Prostate gland (tissue), 2 donors: Measurements from ENCODE around the gene LYSMD2. TPM values are rescaled to one million over a fixed set of nuclear protein-coding genes. Genes with fewer than 3 reads are reported as not detected.

ENCODE experiments used
- DNase-seq: peaks from one replicate; pipeline ENCODE4 v3.0.0-alpha.2; 2019; ENCODE audit warnings: low spot score
- H3K27ac ChIP-seq, 2 donors: fragments of 200-600 bp; sonication (generic); 2 replicates each; pipeline ENCODE4 v1.5.1; 2017 to 2019
- H3K27me3 ChIP-seq: fragments of 200-600 bp; sonication (generic); replicated peaks from 2 replicates; pipeline ENCODE4 v1.5.1; 2019; ENCODE audit not compliant: insufficient read depth
- H3K36me3 ChIP-seq, 2 donors: fragments of 200-600 bp; sonication (generic); 1 replicate in 1 of 2; 2 replicates in 1 of 2; pipeline versions ENCODE4 v1.5.1 to v1.8.1; 2017 to 2019
- H3K4me1 ChIP-seq: fragments of 200-600 bp; sonication (generic); replicated peaks from 2 replicates; pipeline ENCODE4 v1.5.1; 2019
- H3K4me3 ChIP-seq, 2 donors: fragments of 200-600 bp; sonication (generic); 2 replicates each; pipeline ENCODE4 v1.5.1; 2017 to 2019
- H3K9me3 ChIP-seq: fragments of 200-600 bp; sonication (generic); 2 replicates; pipeline ENCODE4 v1.5.1; 2017
- CTCF ChIP-seq, 4 experiments: fragments of 200-600 bp in 2 of 4; fragments of 450-650 bp in 2 of 4; sonication (generic) in 2 of 4; IDR thresholded peaks; 1 replicate in 3 of 4; 2 replicates in 1 of 4; pipeline ENCODE4 v1.5.1; 2016 to 2019; ENCODE audit warnings: antibody characterized with exemption in 4 of 4, mild to moderate bottlenecking in 2 of 4, moderate library complexity in 2 of 4
- POLR2A ChIP-seq: fragments of 450-650 bp; IDR thresholded peaks from one replicate; pipeline ENCODE4 v1.6.1; 2016; ENCODE audit warnings: antibody characterized with exemption, mild to moderate bottlenecking
- POLR2AphosphoS5 ChIP-seq: sonication (generic); formaldehyde crosslinking; IDR thresholded peaks from one replicate; pipeline ENCODE4 v1.6.1; 2017; ENCODE audit warnings: antibody characterized with exemption
- WGBS: methylation state at CpG from one replicate; pipeline ENCODE4 v1.1.5; 2018; 5-methylcytosine and 5-hydroxymethylcytosine counted together
- intact Hi-C: fragments of 100-400 bp; cut with DNase I; formaldehyde crosslinking; loops from one replicate; pipeline ENCODE4 v1.14.2; 2022
- total RNA-seq, 2 donors: library from RNA; depleted of rRNA; stranded (reverse); fragments of >200 nt; gene quantifications; one replicate each; pipeline ENCODE4 v1.1.0, GENCODE V29; 2016

The LYSMD2 gene
- total RNA-seq, 2 donors from 2014 or later = 15.0 to 29.9 TPM

GRCh38 chr15:51771773-51772172 lies 34.3 kb upstream of the LYSMD2 start:
- TF ChIP-seq POLR2A (no peak), POLR2AphosphoS5 (no peak), CTCF (IDR thresholded peaks at IDR 0.05) (no peak)

GRCh38 chr15:51770902-51771301 lies 33.4 kb upstream of the LYSMD2 start:
- no peak for DNase-seq
- Histone ChIP-seq H3K4me1 (no peaks in the 10 kb centered on the region), H3K36me3 (no peaks in the 10 kb centered on the region), H3K4me3 (no peak overlapping the region), H3K27me3 (no peaks in the 10 kb centered on the region), H3K9me3 (no peaks in the 10 kb centered on the region), H3K27ac (no peak overlapping the region)
- intact Hi-C loops = no loop called here
- TF ChIP-seq CTCF (IDR thresholded peaks at IDR 0.05) (no peak), POLR2AphosphoS5 (no peak), POLR2A (no peak)
- 72% methylated on average over 3 of the region's 3 CpGs for WGBS

More at GRCh38 chr15:51771773-51772172, 34.3 kb upstream of the LYSMD2 start:
- intact Hi-C loops = no loop called here
- no peak overlapping the region for H3K27ac ChIP-seq
- H3K4me3 ChIP-seq = no peak overlapping the region
- no peaks in the 10 kb centered on the region for H3K4me1 ChIP-seq
- no peaks in the 10 kb centered on the region for H3K9me3 ChIP-seq
- no peaks in the 10 kb centered on the region for H3K27me3 ChIP-seq
- no peak for DNase-seq
- no peaks in the 10 kb centered on the region for H3K36me3 ChIP-seq
- 29% methylated on average over 1 of the region's 1 CpG for WGBS

GRCh38 chr15:51768018-51768417 lies 30.6 kb upstream of the LYSMD2 start:
- intact Hi-C loops = no loop called here
- 68% methylated on average over 9 of the region's 9 CpGs for WGBS

GRCh38 chr15:51766341-51766740 lies 28.9 kb upstream of the LYSMD2 start:
- no peak overlapping the region for H3K27ac ChIP-seq
- H3K4me3 ChIP-seq = no peak overlapping the region
- DNase-seq = no peak
- 91% methylated on average over 1 of the region's 1 CpG for WGBS
- intact Hi-C loops = no loop called here
- no peaks in the 10 kb centered on the region for H3K4me1 ChIP-seq
- H3K27me3 ChIP-seq = no peaks in the 10 kb centered on the region
- TF ChIP-seq CTCF (IDR thresholded peaks at IDR 0.05) (no peak), POLR2A (no peak), POLR2AphosphoS5 (no peak)
- H3K36me3 ChIP-seq = no peaks in the 10 kb centered on the region
- H3K9me3 ChIP-seq = no peaks in the 10 kb centered on the region

More at GRCh38 chr15:51768018-51768417, 30.6 kb upstream of the LYSMD2 start:
- no peaks in the 10 kb centered on the region for H3K36me3 ChIP-seq
- H3K9me3 ChIP-seq = no peaks in the 10 kb centered on the region
- H3K4me1 ChIP-seq = no peaks in the 10 kb centered on the region
- TF ChIP-seq POLR2A (no peak), POLR2AphosphoS5 (no peak), CTCF (IDR thresholded peaks at IDR 0.05) (no peak)
- DNase-seq = no peak
- no peak overlapping the region for H3K27ac ChIP-seq
- H3K27me3 ChIP-seq = no peaks in the 10 kb centered on the region
- no peak overlapping the region for H3K4me3 ChIP-seq

- H3K27me3 ChIP-seq = no peaks in the 10 kb centered on the region
- no peak overlapping the region for H3K4me3 ChIP-seq
- no peaks in the 10 kb centered on the region for H3K9me3 ChIP-seq
- WGBS = 78% methylated on average over 7 of the region's 7 CpGs
- intact Hi-C loops = no loop called here
- no peaks in the 10 kb centered on the region for H3K36me3 ChIP-seq
- no peaks in the 10 kb centered on the region for H3K4me1 ChIP-seq
- TF ChIP-seq POLR2AphosphoS5 (no peak), CTCF (IDR thresholded peaks at IDR 0.05) (no peak), POLR2A (no peak)
- DNase-seq = no peak
- H3K27ac ChIP-seq = no peak overlapping the region
These were observed 28.3 kb upstream of the LYSMD2 start for GRCh38 chr15:51765751-51766150.
